Neural progenitor cell (in vitro differentiated cells): ENCODE results near the gene LRRC49.

Source experiments
- EZH2 ChIP-seq: fragments of 200-600 bp; sonication (generic); IDR thresholded peaks from 2 replicates; pipeline ENCODE4 v1.6.1; 2017; ENCODE audit warnings: antibody characterized with exemption, mild to moderate bottlenecking, moderate library complexity
- TF ChIP-seq, protein P1 (sequence below): fragments of 200-600 bp; sonication (generic); IDR thresholded peaks from 2 replicates; pipeline ENCODE4 v1.5.1; 2017; ENCODE audit warnings: antibody characterized with exemption, mild to moderate bottlenecking

- TF ChIP-seq, protein P1, sequence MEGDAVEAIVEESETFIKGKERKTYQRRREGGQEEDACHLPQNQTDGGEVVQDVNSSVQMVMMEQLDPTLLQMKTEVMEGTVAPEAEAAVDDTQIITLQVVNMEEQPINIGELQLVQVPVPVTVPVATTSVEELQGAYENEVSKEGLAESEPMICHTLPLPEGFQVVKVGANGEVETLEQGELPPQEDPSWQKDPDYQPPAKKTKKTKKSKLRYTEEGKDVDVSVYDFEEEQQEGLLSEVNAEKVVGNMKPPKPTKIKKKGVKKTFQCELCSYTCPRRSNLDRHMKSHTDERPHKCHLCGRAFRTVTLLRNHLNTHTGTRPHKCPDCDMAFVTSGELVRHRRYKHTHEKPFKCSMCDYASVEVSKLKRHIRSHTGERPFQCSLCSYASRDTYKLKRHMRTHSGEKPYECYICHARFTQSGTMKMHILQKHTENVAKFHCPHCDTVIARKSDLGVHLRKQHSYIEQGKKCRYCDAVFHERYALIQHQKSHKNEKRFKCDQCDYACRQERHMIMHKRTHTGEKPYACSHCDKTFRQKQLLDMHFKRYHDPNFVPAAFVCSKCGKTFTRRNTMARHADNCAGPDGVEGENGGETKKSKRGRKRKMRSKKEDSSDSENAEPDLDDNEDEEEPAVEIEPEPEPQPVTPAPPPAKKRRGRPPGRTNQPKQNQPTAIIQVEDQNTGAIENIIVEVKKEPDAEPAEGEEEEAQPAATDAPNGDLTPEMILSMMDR, result no peak
- TF ChIP-seq EZH2, result no peak
Observed at GRCh38 chr15:70852501-70853317, 39.9 kb upstream of the LRRC49 start.
